ENCODE results near the gene BTG1. TPM values are rescaled to one million over a fixed set of nuclear protein-coding genes. Genes with fewer than 3 reads are reported as not detected.

BTG1 gene
- total RNA-seq, 4 donors from 2014 or later = 28.3 to 111 (median 78.1) TPM

DNA sequence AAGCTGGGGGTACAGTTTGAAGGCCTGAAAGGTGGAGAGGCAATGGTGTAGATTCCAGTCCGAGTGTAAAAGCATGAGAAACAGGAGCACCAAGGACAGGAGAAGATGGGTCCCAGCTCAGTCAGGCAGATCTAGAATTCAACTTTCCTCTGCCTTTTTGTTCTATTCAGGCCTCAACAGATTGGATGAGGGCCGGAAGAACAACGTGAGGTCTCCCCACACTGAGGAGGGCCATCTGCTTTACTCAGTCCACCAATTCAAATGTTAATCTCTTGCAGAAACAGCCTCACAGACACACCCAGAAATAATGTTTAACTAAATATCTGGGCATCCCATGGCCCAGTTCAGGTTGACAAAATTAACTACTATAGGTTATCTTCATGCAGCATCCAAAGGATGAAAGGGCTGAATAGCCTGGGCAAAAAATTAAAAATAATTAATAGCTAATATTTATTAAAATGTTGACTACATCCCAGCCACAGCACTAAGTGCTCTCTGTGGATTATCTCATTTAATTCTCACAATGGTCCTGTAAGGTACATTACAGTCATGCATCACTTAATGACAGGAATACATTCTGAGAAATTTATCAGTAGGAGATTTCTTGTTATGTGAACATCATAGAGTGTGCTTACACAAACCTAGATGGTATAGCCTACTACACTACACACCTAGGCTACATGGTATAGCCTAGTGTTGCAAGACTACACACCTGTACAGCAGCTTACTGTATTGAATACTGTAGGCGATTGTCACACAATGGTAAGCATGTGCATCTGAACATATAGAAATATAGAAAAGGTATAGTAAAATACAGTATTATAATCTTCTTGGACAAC is 22.5 kb downstream of the BTG1 start:
- WGBS, 2 donors (ENCODE audit: low coverage in 1 of 2) = 94 to 100% methylated on average over 3 to 4 of the region's 4 CpGs
- no peaks in the 10 kb centered on the region for H3K36me3 ChIP-seq
- peaks cover 0 to 4% (median 0%) of the 10 kb centered on the region in 4 donors for H3K4me1 ChIP-seq
- H3K4me3 ChIP-seq = no peak overlapping the region
- H3K27me3 ChIP-seq = no peaks in the 10 kb centered on the region
- TF ChIP-seq POLR2A (IDR thresholded peaks at IDR 0.05) = no peak
- no peak for TF ChIP-seq EP300 (IDR thresholded peaks at IDR 0.05; ENCODE audit: low read depth)
- TF ChIP-seq, protein P1, sequence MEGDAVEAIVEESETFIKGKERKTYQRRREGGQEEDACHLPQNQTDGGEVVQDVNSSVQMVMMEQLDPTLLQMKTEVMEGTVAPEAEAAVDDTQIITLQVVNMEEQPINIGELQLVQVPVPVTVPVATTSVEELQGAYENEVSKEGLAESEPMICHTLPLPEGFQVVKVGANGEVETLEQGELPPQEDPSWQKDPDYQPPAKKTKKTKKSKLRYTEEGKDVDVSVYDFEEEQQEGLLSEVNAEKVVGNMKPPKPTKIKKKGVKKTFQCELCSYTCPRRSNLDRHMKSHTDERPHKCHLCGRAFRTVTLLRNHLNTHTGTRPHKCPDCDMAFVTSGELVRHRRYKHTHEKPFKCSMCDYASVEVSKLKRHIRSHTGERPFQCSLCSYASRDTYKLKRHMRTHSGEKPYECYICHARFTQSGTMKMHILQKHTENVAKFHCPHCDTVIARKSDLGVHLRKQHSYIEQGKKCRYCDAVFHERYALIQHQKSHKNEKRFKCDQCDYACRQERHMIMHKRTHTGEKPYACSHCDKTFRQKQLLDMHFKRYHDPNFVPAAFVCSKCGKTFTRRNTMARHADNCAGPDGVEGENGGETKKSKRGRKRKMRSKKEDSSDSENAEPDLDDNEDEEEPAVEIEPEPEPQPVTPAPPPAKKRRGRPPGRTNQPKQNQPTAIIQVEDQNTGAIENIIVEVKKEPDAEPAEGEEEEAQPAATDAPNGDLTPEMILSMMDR (IDR thresholded peaks at IDR 0.05) = no peak
- no peak for TF ChIP-seq POLR2AphosphoS5 (IDR thresholded peaks at IDR 0.05)
- peaks cover 8 to 11% of the 10 kb centered on the region in 2 donors for H3K9me3 ChIP-seq
- intact Hi-C loops (cut with DNase I; ENCODE audit: low total_unique reads) (loop anchor here (5.0 kb wide), 1 partner anchor 1639 kb away; no protein-coding TSS in a partner anchor), in situ Hi-C loops (cut with MboI; ENCODE audit: low pct_ligation_motif_present in 1 of 4, low pct_unique_long_range_greater_than_20kb in 1 of 4, low sequenced_read_pairs in 3 of 4) (no loop called here)
- DNase-seq = no peak
- H3K27ac ChIP-seq = no peak overlapping the region

DNA sequence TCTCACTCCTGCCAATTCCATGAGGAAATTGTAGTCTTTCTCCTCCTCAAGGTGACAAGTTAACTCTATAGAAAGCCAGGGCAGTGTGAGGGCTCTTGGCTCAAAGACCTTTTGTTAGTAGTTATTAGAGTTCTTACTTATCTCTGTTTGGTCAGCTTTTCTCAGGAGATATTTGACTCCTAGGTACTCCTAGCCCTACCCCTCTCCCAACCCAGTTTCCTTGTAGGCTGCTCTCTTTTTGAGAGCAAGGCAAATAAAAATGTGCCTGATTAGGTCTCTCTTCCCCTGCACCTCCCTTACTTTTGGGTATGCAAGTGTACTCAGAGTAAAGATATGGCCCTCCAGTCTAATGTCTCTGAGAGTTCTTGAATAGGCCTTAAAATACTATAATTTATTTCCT is 23.8 kb downstream of the BTG1 start:
- intact Hi-C loops (cut with DNase I; ENCODE audit: low total_unique reads) = loop anchor here (5.0 kb wide), 1 partner anchor 1640 kb away; no protein-coding TSS in a partner anchor
- H3K27ac ChIP-seq = no peak overlapping the region
- in situ Hi-C loops (cut with MboI; ENCODE audit: low pct_ligation_motif_present in 1 of 4, low pct_unique_long_range_greater_than_20kb in 1 of 4, low sequenced_read_pairs in 3 of 4) = no loop called here

DNA sequence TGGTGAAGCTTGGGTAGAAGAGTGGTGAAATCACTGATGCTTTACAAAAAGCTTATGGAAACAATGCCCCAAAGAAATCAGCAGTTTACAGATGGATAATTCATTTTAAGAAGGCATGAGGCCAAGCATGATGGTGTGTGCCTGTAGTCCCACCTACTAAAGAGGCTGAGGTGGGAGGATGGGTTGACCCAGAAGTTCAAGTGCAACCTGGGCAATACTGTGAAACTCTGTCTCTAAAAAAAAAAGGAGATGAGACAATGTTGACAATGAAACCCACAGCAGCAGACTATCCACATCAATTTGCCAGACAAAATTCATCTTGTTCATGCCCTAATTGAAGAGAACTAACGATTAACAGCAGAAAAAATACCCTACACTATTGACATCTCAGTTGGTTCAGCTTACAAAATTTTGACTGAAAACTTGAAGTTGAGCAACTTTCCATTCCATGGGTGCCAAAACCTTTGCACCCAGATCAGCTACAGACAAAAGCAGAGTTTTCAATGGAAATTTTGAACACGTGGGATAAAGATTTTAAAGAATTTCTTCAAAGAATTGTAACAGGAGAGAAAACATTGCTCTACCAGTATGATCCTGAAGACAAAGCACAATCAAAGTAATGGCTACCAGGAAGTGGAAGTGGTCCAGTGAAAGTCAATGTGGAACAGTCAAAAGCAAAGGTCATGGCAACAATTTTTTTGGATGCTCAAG is 26.7 kb downstream of the BTG1 start:
- TF ChIP-seq, protein P1 (IDR thresholded peaks at IDR 0.05) = no peak
- TF ChIP-seq POLR2AphosphoS5 (IDR thresholded peaks at IDR 0.05) = peak in 1 of 3 donors; percentile 6
- 94 to 100% methylated on average over 2 of the region's 2 CpGs for WGBS, 2 donors (ENCODE audit: low coverage in 1 of 2)
- in situ Hi-C loops (cut with MboI; ENCODE audit: low pct_ligation_motif_present in 1 of 4, low pct_unique_long_range_greater_than_20kb in 1 of 4, low sequenced_read_pairs in 3 of 4) (no loop called here), intact Hi-C loops (cut with DNase I; ENCODE audit: low total_unique reads) (no loop called here)
- H3K9me3 ChIP-seq = peaks cover 8 to 11% of the 10 kb centered on the region in 2 donors
- no peak for DNase-seq
- H3K27me3 ChIP-seq = no peaks in the 10 kb centered on the region
- H3K4me1 ChIP-seq = no peaks in the 10 kb centered on the region
- H3K4me3 ChIP-seq = no peak overlapping the region
- no peak overlapping the region for H3K27ac ChIP-seq
- H3K36me3 ChIP-seq = no peaks in the 10 kb centered on the region

More for the DNA sequence above, 23.8 kb downstream of the BTG1 start:
- Histone ChIP-seq H3K27me3 (no peaks in the 10 kb centered on the region), H3K9me3 (peaks cover 8 to 11% of the 10 kb centered on the region in 2 donors), H3K4me3 (no peak overlapping the region), H3K36me3 (no peaks in the 10 kb centered on the region), H3K4me1 (peaks cover 0 to 4% (median 0%) of the 10 kb centered on the region in 4 donors)
- no peak for DNase-seq
- no peak for TF ChIP-seq POLR2AphosphoS5 (IDR thresholded peaks at IDR 0.05)
- TF ChIP-seq, protein P1 (IDR thresholded peaks at IDR 0.05) = no peak
- TF ChIP-seq POLR2A (IDR thresholded peaks at IDR 0.05) = no peak
- TF ChIP-seq EP300 (IDR thresholded peaks at IDR 0.05; ENCODE audit: low read depth) = no peak

DNA sequence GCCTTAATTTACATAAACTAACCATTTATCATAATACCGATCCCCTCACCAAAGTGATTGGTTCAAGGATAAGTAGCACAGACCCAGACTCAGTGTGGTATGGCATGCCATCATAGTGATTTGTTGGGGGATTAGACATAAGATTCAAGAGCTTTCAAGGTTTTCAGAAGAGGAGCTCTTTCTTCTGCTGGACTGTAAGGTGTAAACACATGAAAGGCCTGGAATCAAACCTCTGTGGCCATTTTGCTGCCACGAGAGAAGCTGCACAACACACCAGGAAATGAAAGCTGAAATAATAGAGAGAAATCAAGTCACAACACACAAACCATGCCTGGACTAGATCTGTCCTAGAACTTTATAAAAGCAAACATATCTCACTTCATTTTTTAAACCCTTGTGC is 30.8 kb downstream of the BTG1 start:
- intact Hi-C loops (cut with DNase I; ENCODE audit: low total_unique reads) (no loop called here), in situ Hi-C loops (cut with MboI; ENCODE audit: low pct_ligation_motif_present in 1 of 4, low pct_unique_long_range_greater_than_20kb in 1 of 4, low sequenced_read_pairs in 3 of 4) (no loop called here)
- Histone ChIP-seq H3K36me3 (no peaks in the 10 kb centered on the region), H3K4me3 (no peak overlapping the region), H3K4me1 (no peaks in the 10 kb centered on the region), H3K27ac (no peak overlapping the region), H3K27me3 (no peaks in the 10 kb centered on the region), H3K9me3 (peaks cover 0 to 8% of the 10 kb centered on the region in 2 donors)
- TF ChIP-seq EP300 (IDR thresholded peaks at IDR 0.05; ENCODE audit: low read depth) (no peak), POLR2A (IDR thresholded peaks at IDR 0.05) (no peak), POLR2AphosphoS5 (IDR thresholded peaks at IDR 0.05) (no peak)
- TF ChIP-seq, protein P1 (IDR thresholded peaks at IDR 0.05) = no peak
- no peak for DNase-seq
- WGBS, 2 donors (ENCODE audit: low coverage in 1 of 2) = 85 to 100% methylated on average over 2 of the region's 2 CpGs

Measured in transverse colon (tissue), 4 donors.